ENCODE data around the gene THG1L. TPM values are rescaled to one million over a fixed set of nuclear protein-coding genes. Genes with fewer than 3 reads are reported as not detected.

Gene THG1L
- total RNA-seq, 2 donors from 2014 or later = 11.6 to 13.8 TPM

DNA sequence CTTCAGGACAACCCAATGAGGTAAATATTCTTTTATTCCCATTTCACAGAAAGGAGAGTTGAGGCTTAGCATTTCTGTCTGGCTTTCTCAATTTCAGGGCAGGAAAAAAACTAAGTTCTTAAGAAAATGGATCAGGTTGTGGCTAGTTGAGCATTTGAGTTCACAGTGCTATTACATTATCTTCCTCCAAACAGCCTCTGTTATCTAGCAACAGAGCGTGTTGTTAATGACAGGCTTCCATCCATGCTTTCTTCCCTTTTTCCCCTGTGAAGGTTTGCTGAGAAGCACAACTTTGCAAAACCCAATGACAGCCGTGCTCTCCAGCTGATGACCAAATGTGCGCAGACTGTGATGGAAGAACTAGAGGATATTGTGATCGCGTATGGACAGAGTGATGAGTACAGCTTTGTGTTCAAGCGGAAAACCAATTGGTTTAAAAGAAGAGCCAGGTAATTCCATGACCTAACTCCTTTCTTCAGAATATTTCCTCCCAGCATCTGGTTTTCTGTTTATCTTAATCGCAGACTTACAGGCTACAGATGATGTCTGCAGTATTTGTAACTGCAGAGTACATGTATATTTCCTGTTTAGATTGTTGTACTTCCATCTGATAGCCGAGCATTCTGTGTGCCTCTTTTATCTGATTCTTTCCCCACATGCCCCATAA is 1.5 kb downstream of the THG1L start:
- no peak for DNase-seq
- no peak overlapping the region for H3K27ac ChIP-seq (ENCODE audit: low read depth, low read length)
- Mint-ChIP-seq H3K4me1 (peaks cover 3% of the 10 kb centered on the region), H3K27ac (no peak overlapping the region), H3K27me3 (ENCODE audit: insufficient read depth) (no peaks in the 10 kb centered on the region), H3K9me3 (peaks cover 2% of the 10 kb centered on the region), H3K36me3 (ENCODE audit: low read depth) (peaks cover 34% of the 10 kb centered on the region), H3K4me3 (peak overlapping the region; percentile 92)
- H3K4me1 ChIP-seq (ENCODE audit: control insufficient read depth, insufficient read depth, low read length) = no peaks in the 10 kb centered on the region
- H3K4me3 ChIP-seq (ENCODE audit: low read length) = no peak overlapping the region
- peaks cover 11% of the 10 kb centered on the region for H3K9me3 ChIP-seq (ENCODE audit: control insufficient read depth, low read length)
- WGBS, 2 experiments (ENCODE audit: insufficient coverage in 1 of 2, insufficient read length in 1 of 2) = 95 to 100% methylated on average over 8 of the region's 8 CpGs
- no peak overlapping the region for H3K9ac ChIP-seq (ENCODE audit: extremely low read depth, low read length, poor library complexity, severe bottlenecking)
- H3K36me3 ChIP-seq (ENCODE audit: control insufficient read depth, insufficient read depth, low read length) = peaks cover 23% of the 10 kb centered on the region
- no peaks in the 10 kb centered on the region for H3K27me3 ChIP-seq (ENCODE audit: control insufficient read depth, insufficient read depth, low read length, poor library complexity, severe bottlenecking)
- TF ChIP-seq, protein P1, sequence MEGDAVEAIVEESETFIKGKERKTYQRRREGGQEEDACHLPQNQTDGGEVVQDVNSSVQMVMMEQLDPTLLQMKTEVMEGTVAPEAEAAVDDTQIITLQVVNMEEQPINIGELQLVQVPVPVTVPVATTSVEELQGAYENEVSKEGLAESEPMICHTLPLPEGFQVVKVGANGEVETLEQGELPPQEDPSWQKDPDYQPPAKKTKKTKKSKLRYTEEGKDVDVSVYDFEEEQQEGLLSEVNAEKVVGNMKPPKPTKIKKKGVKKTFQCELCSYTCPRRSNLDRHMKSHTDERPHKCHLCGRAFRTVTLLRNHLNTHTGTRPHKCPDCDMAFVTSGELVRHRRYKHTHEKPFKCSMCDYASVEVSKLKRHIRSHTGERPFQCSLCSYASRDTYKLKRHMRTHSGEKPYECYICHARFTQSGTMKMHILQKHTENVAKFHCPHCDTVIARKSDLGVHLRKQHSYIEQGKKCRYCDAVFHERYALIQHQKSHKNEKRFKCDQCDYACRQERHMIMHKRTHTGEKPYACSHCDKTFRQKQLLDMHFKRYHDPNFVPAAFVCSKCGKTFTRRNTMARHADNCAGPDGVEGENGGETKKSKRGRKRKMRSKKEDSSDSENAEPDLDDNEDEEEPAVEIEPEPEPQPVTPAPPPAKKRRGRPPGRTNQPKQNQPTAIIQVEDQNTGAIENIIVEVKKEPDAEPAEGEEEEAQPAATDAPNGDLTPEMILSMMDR (conservative IDR thresholded peaks at IDR 0.05) = no peak

- Histone ChIP-seq H3K4me1 (ENCODE audit: control insufficient read depth, insufficient read depth, low read length) (no peaks in the 10 kb centered on the region), H3K36me3 (ENCODE audit: control insufficient read depth, insufficient read depth, low read length) (peaks cover 39% of the 10 kb centered on the region), H3K27me3 (ENCODE audit: control insufficient read depth, insufficient read depth, low read length, poor library complexity, severe bottlenecking) (no peaks in the 10 kb centered on the region), H3K4me3 (ENCODE audit: low read length) (no peak overlapping the region), H3K27ac (ENCODE audit: low read depth, low read length) (no peak overlapping the region), H3K9me3 (ENCODE audit: control insufficient read depth, low read length) (peaks cover 17% of the 10 kb centered on the region), H3K9ac (ENCODE audit: extremely low read depth, low read length, poor library complexity, severe bottlenecking) (no peak overlapping the region)
- Mint-ChIP-seq H3K36me3 (ENCODE audit: low read depth) (peaks cover 49% of the 10 kb centered on the region), H3K27me3 (ENCODE audit: insufficient read depth) (no peaks in the 10 kb centered on the region), H3K4me1 (peaks cover 3% of the 10 kb centered on the region), H3K4me3 (no peak overlapping the region), H3K27ac (no peak overlapping the region), H3K9me3 (peaks cover 7% of the 10 kb centered on the region)
- WGBS, 2 experiments (ENCODE audit: insufficient coverage in 1 of 2, insufficient read length in 1 of 2) = 93 to 96% methylated on average over 6 to 7 of the region's 7 CpGs
- DNase-seq = no peak
- TF ChIP-seq, protein P1 (conservative IDR thresholded peaks at IDR 0.05) = no peak
Observed at GRCh38 chr5:157734436-157734835, 3.2 kb downstream of the THG1L start.

- H3K9me3 Mint-ChIP-seq = peaks cover 7% of the 10 kb centered on the region
- WGBS, 2 experiments (ENCODE audit: insufficient coverage in 1 of 2, insufficient read length in 1 of 2) = 91 to 95% methylated on average over 4 to 6 of the region's 6 CpGs
- H3K27me3 ChIP-seq (ENCODE audit: control insufficient read depth, insufficient read depth, low read length, poor library complexity, severe bottlenecking) = no peaks in the 10 kb centered on the region
- peaks cover 56% of the 10 kb centered on the region for H3K36me3 Mint-ChIP-seq (ENCODE audit: low read depth)
- H3K27ac Mint-ChIP-seq = no peak overlapping the region
- H3K36me3 ChIP-seq (ENCODE audit: control insufficient read depth, insufficient read depth, low read length) = peaks cover 49% of the 10 kb centered on the region
- no peaks in the 10 kb centered on the region for H3K27me3 Mint-ChIP-seq (ENCODE audit: insufficient read depth)
- peaks cover 3% of the 10 kb centered on the region for H3K4me1 Mint-ChIP-seq
- H3K4me3 Mint-ChIP-seq = no peak overlapping the region
- no peak overlapping the region for H3K27ac ChIP-seq (ENCODE audit: low read depth, low read length)
- H3K9me3 ChIP-seq (ENCODE audit: control insufficient read depth, low read length) = peaks cover 17% of the 10 kb centered on the region
- TF ChIP-seq, protein P1 (conservative IDR thresholded peaks at IDR 0.05) = no peak
- no peaks in the 10 kb centered on the region for H3K4me1 ChIP-seq (ENCODE audit: control insufficient read depth, insufficient read depth, low read length)
- H3K4me3 ChIP-seq (ENCODE audit: low read length) = no peak overlapping the region
- H3K9ac ChIP-seq (ENCODE audit: extremely low read depth, low read length, poor library complexity, severe bottlenecking) = no peak overlapping the region
- no peak for DNase-seq
Observed at GRCh38 chr5:157735991-157736390, 4.8 kb downstream of the THG1L start.

All from endodermal cell (in vitro differentiated cells).